SU-DHL-6 (cell line): ENCODE results near the gene LUZP1.

Experiments
- CTCF ChIP-seq: fragments of 200-600 bp; sonication (generic); IDR thresholded peaks from one replicate; pipeline ENCODE4 v1.5.1; 2017; ENCODE audit warnings: antibody characterized with exemption, mild to moderate bottlenecking, low read length, moderate library complexity; ENCODE audit not compliant: insufficient read depth, poor library complexity, severe bottlenecking
- EZH2phosphoT487 ChIP-seq: fragments of 200-600 bp; sonication (generic), shearing (Covaris generic); conservative IDR thresholded peaks from 2 replicates; pipeline ENCODE4 v1.6.1; 2018; ENCODE audit warnings: mild to moderate bottlenecking, antibody characterized with exemption, low read length, moderate library complexity, mixed read lengths

DNA sequence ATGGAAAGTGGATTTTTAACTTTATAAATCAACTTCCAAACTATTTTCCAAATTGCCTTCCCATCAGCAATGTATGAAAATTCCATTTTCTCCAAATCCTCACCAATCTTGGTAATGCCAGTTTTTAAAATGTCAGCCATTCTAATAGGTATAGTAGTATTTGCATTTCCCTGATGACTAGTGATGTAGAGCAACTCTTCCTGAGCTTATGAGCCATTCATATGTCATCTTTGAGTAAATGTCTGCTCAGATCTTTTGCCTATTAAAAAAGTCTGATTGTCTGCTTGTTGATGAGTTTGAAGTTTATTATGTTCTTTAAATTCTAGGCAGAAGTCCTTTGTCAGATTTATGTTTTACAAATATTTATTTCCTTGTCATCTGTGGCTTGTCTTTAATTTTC is 94.6 kb downstream of the LUZP1 start:
- TF ChIP-seq CTCF (no peak), EZH2phosphoT487 (no peak)
